ENCODE data around the gene BIK.

The BIK gene

GRCh38 chr22:43163241-43163795 is 52.8 kb downstream of the BIK start:
- FAIRE-seq = no peak

- FAIRE-seq = no peak
These were observed 54.1 kb downstream of the BIK start for GRCh38 chr22:43164636-43165035.

- FAIRE-seq = no peak
These were observed 55.8 kb downstream of the BIK start for GRCh38 chr22:43166132-43166930.

- no peak for FAIRE-seq
These were observed 56.5 kb downstream of the BIK start for GRCh38 chr22:43167001-43167589.

- FAIRE-seq = no peak
These were observed 58.1 kb downstream of the BIK start for GRCh38 chr22:43168471-43169309.

- FAIRE-seq = no peak
These were observed 59.0 kb downstream of the BIK start for GRCh38 chr22:43169310-43170130.

- no peak for FAIRE-seq
These were observed 59.6 kb downstream of the BIK start for GRCh38 chr22:43170131-43170480.

GRCh38 chr22:43171019-43171491 is 60.5 kb downstream of the BIK start:
- FAIRE-seq = no peak

GRCh38 chr22:43171607-43172006 is 61.1 kb downstream of the BIK start:
- FAIRE-seq = no peak

- FAIRE-seq = no peak
These were observed 61.6 kb downstream of the BIK start for GRCh38 chr22:43172191-43172590.

- no peak for FAIRE-seq
These were observed 63.0 kb downstream of the BIK start for GRCh38 chr22:43173566-43173965.

- no peak for FAIRE-seq
These were observed 63.6 kb downstream of the BIK start for GRCh38 chr22:43173976-43174720.

GRCh38 chr22:43174941-43175531 is 64.5 kb downstream of the BIK start:
- FAIRE-seq = no peak

GRCh38 chr22:43176090-43176489 is 65.5 kb downstream of the BIK start:
- no peak for FAIRE-seq

GRCh38 chr22:43177479-43177878 is 66.9 kb downstream of the BIK start:
- no peak for FAIRE-seq

Data from endometrium (tissue), 2 donors.